Choroid plexus epithelial cell (primary cell): ENCODE measurements around the gene FICD.

Source experiments
- DNase-seq: peaks from one replicate; pipeline ENCODE4 v3.0.0-alpha.2; 2010; ENCODE audit warnings: low read depth
- H3K4me3 ChIP-seq: 2 replicates; pipeline ENCODE4 v1.5.1; 2011; ENCODE audit warnings: low read depth, mild to moderate bottlenecking, control low read depth, low read length, moderate library complexity
- CTCF ChIP-seq: conservative IDR thresholded peaks from 2 replicates; pipeline ENCODE4 v1.5.1; 2011; ENCODE audit warnings: low read depth, mild to moderate bottlenecking, control low read depth, inconsistent platforms, low read length, moderate library complexity

The FICD gene

GRCh38 chr12:108515916-108516315 lies 839 bp downstream of the FICD start:
- no peak for TF ChIP-seq CTCF
- H3K4me3 ChIP-seq: peak overlapping the region; percentile 92
- DNase-seq: no peak

- no peak overlapping the region for H3K4me3 ChIP-seq
- peak; percentile 23 for DNase-seq
- TF ChIP-seq CTCF: peak; percentile 32
Observed at GRCh38 chr12:108516511-108517275, 1.6 kb downstream of the FICD start.

- no peak for DNase-seq
- TF ChIP-seq CTCF: no peak
- H3K4me3 ChIP-seq: no peak overlapping the region
Observed at GRCh38 chr12:108517288-108518100, 2.4 kb downstream of the FICD start.

- DNase-seq: no peak
- H3K4me3 ChIP-seq: no peak overlapping the region
- no peak for TF ChIP-seq CTCF
Observed at GRCh38 chr12:108518101-108518715, 3.1 kb downstream of the FICD start.

- DNase-seq: no peak
- TF ChIP-seq CTCF: no peak
- no peak overlapping the region for H3K4me3 ChIP-seq
Observed at GRCh38 chr12:108518716-108519496, 3.8 kb downstream of the FICD start.

GRCh38 chr12:108519558-108519957 lies 4.5 kb downstream of the FICD start:
- no peak overlapping the region for H3K4me3 ChIP-seq
- DNase-seq: no peak
- TF ChIP-seq CTCF: no peak
